WTC11 (cell line): ENCODE measurements around the gene B4GALT2.

Experiments used
- CBFB ChIP-seq: sonication (generic); formaldehyde crosslinking; IDR thresholded peaks from 2 replicates; pipeline ENCODE4 v1.8.1; 2022; ENCODE audit warnings: mild to moderate bottlenecking, low read depth, missing genetic modification reagents
- CTCF ChIP-seq: fragments of 200-600 bp; IDR thresholded peaks from 2 replicates; pipeline ENCODE4 v1.8.0; 2022; ENCODE audit warnings: antibody characterized with exemption
- ETV6 ChIP-seq: sonication (generic); formaldehyde crosslinking; IDR thresholded peaks from 2 replicates; pipeline ENCODE4 v1.8.1; 2022; ENCODE audit warnings: mild to moderate bottlenecking, missing genetic modification reagents
- NFYB ChIP-seq: sonication (generic); formaldehyde crosslinking; conservative IDR thresholded peaks from 2 replicates; pipeline ENCODE4 v1.8.0; 2022; ENCODE audit warnings: low read depth, missing genetic modification reagents
- SP1 ChIP-seq: sonication (generic); formaldehyde crosslinking; conservative IDR thresholded peaks from 2 replicates; pipeline ENCODE4 v1.8.1; 2022; ENCODE audit warnings: missing genetic modification reagents
- TEAD4 ChIP-seq: sonication (generic); formaldehyde crosslinking; IDR thresholded peaks from 2 replicates; pipeline ENCODE4 v1.8.0; 2022; ENCODE audit warnings: mild to moderate bottlenecking, missing genetic modification reagents
- USF2 ChIP-seq: sonication (generic); formaldehyde crosslinking; IDR thresholded peaks from 2 replicates; pipeline ENCODE4 v1.8.1; 2023; ENCODE audit warnings: mild to moderate bottlenecking, missing genetic modification reagents, moderate library complexity
- ZBTB21 ChIP-seq: sonication (generic); formaldehyde crosslinking; IDR thresholded peaks from 2 replicates; pipeline ENCODE4 v1.8.1; 2023; ENCODE audit warnings: mild to moderate bottlenecking, missing genetic modification reagents, borderline replicate concordance

- TF ChIP-seq ETV6, result no peak
- TF ChIP-seq TEAD4, result no peak
- no peak for TF ChIP-seq ZBTB21 (CRISPR knock-in tag)
- no peak for TF ChIP-seq CBFB (CRISPR knock-in tag)
- no peak for TF ChIP-seq SP1 (CRISPR knock-in tag)
- TF ChIP-seq USF2 (CRISPR knock-in tag), result no peak
- no peak for TF ChIP-seq CTCF
- no peak for TF ChIP-seq NFYB (CRISPR knock-in tag)
These were observed 12.1 kb downstream of the B4GALT2 start for GRCh38 chr1:43991200-43991475.
